GM19240 (cell line): ENCODE results near the gene PEX7.
"Not testable (repeated sequence)": the region's sequence is repeated elsewhere in the genome, so short reads cannot be mapped to it uniquely, and the experiment has no call there.

ENCODE experiments used
- DNase-seq: peaks from one replicate; pipeline ENCODE4 v3.0.0; 2011; ENCODE audit warnings: low spot score; ENCODE audit not compliant: insufficient read length

Gene PEX7

DNA sequence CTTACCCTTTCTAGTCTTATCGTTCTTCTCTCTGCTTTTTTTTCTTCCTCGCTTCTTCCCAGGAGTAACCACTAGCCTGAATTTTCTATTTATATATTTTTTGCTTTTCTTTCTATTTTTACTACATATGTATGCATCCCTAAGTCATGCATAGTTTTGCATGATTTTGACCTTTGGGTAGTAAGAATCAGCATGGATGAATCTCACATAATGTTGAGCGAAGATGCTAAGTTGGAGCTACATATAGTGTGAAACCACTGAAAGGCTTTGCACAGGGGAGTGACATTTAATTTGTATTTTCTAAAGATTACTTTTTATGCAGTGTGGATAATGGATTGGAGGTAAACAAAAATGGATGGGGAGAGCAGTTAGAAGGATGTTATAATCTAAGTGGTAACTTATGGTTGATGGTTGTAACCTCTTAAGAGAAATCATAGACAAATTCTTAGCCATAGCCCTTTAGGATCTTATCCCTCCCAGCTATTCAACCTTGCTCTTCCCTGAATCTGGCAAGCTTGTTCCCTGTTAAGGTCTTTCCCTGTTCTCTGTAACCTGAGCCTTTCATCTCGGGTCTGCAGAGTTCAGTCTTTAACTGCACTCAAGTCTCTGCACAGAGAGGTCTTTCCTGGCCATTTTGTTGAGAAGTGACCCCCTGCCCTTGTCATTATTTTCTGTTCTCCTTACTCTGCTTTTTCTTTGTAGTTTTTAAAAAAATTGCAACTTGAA is 18.0 kb downstream of the PEX7 start:
- no peak for DNase-seq

DNA sequence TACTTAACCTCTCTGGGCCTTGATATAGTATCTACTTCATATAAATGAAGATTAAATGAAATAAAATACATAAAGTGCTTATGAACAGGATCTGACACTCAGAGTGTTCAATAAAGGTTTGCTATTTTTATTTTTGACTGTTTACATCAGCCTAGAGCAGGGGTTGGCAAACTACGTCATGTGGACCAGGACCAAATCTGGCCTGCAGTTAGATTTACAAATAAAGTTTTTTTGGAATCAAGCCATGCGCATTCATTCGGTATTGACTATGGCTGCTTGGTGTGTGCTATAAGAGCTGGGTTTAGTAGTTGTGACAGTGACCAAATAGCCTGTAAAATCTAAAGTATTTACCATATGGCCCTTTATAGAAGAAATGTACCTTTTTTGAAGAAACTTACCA is 20.8 kb downstream of the PEX7 start:
- DNase-seq: no peak

DNA sequence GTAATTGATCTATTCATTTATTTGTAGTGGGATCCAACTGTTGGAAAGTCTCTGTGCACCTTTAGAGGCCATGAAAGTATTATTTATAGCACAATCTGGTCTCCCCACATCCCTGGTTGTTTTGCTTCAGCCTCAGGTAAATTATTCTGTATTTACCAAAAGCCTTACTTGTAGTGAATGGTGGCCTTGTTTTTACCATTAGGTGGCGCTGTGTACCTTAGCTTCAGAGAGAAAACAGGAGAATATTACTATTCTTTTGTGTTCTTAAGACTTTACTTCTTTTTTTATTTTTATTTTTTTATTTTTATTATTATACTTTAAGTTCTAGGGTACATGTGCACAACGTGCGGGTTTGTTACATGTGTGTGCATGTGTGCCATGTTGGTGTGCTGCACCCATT is 23.7 kb downstream of the PEX7 start:
- no peak for DNase-seq

DNA sequence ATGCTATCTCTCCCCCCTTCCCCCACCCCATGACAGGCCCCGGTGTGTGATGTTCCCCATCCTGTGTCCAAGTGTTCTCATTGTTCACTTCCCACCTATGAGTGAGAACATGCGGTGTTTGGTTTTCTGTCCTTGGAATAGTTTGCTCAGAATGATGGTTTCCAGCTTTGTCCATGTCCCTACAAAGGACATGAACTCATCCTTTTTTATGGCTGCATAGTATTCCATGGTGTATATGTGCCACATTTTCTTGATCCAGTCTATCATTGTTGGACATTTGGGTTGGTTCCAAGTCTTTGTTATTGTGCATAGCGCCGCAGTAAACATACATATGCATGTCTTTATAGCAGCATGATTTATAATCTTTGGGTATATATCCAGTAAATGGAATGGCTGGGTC is 24.1 kb downstream of the PEX7 start:
- DNase-seq: not testable (repeated sequence)

DNA sequence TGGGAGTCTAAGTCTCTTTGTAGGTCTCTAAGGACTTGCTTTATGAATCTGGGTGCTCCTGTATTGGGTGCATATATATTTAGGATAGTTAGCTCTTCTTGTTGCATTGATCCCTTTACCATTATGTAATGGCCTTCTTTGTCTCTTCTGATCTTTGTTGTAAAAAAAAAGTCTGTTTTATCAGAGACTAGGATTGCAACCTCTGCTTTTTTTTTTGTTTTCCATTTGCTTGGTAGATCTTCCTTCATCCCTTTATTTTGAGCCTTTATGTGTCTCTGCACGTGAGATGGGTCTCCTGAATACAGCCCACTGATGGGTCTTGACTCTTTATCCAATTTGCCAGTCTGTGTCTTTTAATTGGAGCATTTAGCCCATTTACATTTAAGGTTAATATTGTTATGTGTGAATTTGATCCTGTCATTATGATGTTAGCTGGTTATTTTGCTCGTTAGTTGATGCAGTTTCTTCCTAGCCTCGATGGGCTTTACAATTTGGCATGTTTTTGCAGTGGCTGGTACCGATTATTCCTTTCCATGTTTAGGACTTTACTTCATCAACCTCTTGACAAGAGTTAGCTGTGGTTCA is 27.7 kb downstream of the PEX7 start:
- not testable (repeated sequence) for DNase-seq

DNA sequence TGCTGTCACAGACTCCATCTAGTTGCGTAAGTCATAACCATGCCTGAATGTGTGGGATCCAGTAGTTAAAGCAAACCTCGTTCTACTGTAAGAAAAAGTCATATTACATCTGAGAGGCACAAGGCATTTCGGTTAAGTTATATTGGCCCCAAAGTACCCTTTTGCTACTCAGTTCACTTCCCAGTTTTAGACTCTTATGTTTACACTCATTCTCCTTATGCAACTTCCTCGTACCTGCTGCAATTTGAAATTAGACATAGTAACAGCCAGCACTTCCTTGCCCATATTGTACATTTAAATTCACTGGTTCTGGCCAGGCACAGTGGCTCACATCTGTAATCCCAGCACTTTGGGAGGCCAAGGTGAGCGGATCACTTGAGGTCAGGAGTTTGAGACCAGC is 37.0 kb downstream of the PEX7 start:
- no peak for DNase-seq

DNA sequence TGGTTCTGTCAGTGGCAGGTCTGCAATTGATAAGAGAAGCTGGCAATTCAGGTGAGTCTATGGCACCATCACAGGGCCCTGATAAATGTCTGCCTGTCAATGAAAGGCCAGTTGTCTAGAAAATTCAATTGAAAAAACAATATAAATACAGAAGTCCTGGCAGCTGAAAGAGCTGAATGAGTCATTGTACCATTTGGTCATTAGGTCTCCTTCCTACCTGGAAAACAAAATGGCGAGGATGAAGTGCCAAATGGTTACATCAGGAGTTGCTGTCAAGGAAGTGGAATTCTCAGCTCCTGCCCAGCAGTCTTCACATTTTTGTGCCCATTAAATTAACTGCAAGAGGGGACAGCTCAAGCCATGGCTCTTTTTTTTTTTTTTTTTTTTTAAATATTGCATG is 37.7 kb downstream of the PEX7 start:
- DNase-seq: no peak

DNA sequence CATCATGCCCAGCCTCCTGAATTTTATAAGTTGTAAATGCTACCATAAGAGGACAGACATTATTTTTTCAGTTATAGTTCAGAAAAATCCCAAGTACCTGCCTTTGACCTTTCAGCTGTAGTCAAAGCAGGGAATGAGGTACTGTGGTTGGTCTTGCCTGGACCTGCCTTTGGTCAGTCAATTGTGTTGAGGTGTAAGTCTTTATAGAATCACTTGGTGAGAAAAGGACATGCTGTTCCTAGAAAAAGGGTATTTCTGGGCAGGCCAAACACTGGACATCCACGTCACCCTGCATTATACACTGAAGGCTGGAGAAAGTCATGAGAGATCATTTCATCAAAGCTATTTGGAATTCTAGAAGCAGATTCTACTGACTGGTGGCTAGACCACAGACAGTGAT is 40.3 kb downstream of the PEX7 start:
- DNase-seq: no peak

DNA sequence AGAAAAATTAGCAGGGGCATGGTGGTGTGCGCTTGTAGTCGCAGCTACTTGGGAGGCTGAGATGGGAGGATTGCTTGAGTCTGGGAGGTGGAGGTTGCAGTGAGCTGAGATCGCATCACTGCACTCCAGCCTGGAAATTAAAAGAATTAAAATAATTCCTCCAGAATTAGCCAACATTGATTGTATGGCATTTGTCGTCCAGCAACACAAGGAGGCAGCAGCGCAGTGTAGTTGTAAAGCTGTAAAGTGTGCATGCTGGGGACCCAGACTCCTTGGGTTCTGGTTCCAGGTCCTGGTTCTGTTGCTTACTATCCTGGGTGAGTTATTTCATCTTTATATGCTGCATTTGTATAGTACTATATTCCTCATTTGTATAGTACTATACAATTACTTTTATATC is 41.4 kb downstream of the PEX7 start:
- no peak for DNase-seq

DNA sequence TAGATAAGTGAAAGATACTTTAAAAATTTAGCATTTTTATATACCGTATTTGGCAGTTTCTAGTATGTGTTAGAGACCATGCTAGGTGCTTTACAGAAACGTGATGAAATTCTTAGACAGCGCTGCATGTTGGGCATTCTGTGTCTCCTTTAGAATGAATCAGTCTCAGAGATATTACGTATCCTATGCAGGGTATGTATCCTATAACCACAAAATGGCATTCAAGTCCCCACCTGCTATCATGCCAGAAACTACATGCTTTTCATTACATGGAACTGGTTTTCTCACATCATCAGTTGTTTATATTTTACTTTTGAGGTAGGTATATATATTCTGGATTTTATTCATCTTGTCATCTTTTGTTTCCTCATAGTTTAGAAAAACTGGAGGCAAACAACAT is 42.3 kb downstream of the PEX7 start:
- DNase-seq: no peak

DNA sequence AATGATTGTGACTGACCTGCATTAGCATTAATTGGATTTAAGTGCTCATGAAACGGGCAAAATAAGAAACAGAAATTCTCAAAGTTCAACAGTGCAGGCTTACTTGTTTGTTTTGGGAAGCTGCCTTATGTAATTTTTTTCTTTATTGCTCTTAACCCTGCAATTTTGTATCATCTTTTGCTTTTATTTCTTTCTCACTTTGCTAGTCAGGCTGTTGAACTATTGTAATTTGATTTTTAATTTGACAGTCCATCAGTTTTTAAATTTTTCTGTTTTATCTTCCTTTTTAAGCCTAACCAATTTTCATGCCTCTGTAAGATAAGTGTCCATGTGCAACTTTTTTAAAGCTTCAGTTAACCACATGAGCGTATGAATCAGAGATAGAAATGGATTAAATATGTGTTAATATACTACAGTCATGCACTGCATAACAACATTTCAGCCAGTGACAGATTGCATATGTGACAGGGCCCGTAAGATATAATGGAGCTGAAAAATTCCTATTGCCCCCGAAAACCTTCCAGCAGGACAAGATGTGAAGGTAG is 44.6 kb downstream of the PEX7 start:
- DNase-seq: no peak

DNA sequence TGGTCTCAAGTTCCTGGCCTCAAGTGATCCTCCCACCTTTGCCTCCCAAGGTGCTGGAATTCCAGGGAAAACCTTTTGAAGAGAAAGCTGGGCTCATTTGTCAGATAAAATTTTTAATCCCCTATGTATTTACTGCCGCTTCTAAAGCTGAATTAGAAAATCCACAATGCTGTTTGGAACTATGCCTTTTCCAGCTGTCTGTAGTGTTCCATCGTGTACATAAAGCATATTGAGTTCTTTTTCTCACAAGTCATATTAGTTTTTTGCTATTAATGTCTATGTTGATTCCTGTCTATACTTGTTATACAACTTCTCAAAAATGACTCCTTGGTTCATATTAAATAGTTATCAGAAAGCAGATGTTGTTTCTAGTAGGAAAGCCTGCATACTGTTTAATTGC is 47.1 kb downstream of the PEX7 start:
- DNase-seq: no peak

DNA sequence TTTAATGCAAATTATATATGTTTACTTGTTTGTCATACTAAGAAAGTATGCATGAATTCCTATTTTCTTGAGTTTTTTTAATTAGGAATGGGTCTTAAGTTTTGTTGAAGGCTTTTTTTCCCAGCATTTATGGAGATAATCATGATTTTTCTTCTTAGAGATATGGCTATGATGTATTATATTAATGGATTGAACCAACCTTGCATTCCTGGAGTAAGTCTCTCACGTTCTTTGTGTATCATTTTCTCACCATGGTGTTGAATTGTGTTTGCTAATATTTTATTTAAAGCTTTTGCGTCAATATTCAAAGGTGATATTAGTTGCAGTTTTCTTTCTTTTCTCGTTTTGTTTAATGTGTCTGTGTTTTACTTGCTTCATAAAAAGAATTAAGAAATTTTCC is 51.4 kb downstream of the PEX7 start:
- DNase-seq: no peak

DNA sequence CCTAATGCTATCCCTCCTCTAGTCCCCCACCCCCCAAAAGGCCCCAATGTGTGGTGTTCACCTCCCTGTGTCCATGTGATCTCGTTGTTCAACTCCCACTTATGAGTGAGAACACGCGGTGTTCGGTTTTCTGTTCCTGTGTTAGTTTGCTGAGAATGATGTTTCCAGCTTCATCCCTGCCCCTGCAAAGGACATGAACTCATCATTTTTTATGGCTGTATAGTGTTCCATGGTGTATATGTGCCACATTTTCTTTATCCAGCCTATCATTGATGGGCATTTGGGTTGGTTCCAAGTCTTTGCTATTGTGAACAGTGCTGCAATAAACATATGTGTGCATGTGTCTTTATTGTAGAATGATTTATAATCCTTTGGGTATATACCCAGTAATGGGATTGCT is 54.1 kb downstream of the PEX7 start:
- DNase-seq: not testable (repeated sequence)

DNA sequence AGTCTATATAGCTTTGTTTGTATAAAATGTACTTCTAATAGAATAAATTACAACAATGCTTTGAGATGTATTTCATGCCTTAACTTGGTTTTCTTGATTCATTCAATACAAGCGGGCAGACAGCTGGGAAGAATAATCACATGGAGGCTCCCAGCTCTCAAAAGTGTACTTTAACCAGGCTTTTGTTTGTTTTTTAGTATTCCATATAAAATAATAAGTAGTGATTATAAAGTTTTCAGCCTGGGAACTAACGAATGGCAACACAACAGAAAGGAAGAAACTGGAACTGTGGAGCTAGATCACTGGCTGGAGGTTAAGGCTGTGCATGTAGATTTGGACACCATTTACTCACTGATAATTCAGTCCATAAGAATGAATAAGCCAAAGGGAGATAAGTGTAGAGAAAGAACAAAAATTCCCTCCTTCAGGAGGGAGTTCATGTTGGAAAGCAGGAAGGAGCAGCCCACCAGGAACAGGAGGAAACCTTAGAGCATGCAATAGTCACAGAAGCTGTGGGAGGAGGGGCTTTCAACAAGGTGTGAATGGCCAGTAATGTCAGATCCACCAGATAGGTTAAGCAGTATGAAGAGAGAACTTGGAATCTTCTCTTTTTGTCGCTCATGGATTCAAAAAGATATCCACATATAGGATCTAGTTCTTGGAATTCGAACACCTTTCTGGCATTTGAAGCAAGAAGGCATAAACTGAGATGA is 58.5 kb downstream of the PEX7 start:
- no peak for DNase-seq

DNA sequence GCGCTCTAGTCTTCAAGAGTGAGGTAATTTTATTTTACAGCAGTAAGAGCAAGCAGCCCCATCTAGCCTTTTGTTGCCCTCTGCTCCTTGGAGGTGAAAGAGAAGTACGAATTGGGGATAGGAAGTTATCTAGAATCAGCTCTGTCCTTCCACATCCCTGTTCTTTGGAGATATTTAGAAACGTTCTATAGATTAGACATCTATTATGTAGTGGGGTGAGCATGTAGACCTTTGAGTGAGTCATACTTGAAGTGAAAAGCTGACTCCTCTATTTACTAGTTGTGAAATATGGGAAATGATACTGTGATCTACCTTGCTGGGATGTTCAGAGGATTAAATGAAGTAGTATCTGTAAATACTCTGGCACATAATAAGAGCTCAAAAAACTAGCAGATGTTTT is 63.7 kb downstream of the PEX7 start:
- DNase-seq: no peak

DNA sequence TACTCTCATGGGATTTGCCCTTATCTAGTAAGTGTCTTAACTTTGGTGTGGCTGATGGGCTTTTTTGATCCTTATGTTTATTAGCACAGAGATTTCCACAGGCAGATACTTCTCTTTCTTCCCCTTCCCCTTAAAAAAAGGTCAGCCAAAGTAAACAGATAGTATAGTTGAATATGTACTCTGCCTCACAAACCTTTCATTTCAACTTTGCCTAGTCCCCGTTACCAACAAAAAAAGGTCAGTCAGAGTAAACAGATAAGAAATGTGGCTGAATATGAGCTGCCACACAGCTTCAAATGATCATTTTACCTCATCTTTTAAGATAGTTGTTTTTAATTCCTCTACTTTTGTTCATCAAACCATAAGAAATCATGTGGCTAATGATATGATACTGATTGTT is 65.6 kb downstream of the PEX7 start:
- no peak for DNase-seq

DNA sequence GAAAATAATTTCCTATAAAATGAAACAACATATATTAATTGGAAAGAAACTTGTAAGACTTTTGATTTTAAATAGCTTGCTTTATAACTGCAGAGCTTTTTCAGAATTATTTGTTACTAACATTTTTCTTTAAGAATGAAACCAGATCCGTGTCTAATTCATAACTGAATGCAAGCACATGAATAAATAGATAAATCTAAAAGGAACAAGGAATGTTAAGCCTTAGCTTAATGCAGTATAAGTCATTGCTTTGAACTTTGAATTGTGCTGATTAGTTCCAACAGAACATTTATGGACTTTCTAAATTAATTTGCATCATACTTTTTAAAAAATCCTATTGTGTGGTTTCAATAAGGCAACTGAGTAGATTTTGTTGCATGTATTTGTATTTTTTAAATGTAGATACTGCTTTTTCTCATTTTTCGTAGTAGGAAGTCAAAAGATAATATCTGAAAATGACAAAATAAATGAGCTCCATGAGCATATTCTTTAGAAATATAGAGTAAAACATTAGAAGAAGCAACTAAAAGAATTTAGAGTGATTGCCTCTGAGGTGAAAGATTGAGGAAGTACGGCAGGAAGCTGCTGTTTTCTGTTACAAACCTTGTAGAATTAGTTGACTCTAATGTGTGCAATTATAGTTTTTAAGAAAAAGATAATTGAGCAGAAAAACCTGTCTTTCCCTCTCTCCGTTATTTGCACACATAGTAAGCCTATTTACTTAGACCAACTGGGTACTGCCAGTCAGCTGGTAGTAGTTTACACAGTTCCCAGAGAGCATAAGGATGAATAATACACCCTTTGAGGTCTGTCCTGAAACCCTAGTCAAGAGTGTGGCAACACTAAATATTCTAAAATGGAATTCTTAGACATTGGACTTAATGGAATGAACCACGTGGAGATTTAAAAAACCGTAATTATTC is 67.1 kb downstream of the PEX7 start:
- DNase-seq: no peak

DNA sequence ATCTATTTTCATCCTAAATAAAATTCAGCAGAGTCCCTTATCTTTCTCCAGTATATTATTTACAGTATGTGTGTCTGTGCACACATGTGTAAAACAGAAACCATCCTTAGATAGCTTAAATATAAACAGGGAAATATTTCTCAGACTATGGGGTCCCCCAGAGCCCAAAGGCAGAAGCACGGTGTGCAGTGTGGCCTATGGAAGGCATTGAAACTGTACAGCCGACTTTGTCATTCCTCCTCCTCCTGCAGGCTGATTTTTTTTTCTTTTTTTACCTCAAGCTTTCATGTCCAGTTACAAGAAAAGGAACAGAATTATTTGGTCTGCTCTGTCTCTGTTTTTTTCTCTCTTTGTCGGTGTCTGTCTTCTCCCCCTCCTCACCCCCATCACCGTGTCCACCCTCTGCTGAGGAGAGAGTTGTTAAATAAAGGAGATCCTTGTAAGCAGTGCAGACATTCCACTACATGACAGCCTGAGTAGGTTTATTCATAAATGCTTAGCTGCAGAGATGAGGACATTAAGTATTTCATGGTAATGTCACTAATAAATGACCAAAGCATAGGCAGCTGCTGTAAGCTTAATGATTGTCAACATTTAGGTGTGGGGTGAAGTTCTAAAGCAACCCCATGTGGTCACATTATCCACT is 67.9 kb downstream of the PEX7 start:
- no peak for DNase-seq

DNA sequence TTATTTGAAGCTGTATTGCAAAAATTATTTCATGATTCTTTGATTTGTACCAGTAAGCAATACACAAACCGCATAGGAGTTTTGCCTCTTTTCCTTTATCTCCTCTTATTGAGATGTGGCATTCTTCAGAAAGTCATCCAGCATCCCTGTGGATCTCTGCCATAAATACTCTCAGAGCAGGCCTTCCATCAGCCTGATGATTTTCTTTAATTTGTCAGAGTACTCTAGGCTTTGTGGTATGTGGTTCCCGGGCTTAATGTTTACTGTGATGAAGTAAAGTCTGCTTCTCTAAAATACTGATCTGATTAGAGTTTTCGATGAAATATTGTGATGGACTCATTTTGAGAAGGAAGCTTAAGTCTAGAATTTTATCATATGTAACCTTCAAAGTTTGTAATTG is 68.6 kb downstream of the PEX7 start:
- no peak for DNase-seq

DNA sequence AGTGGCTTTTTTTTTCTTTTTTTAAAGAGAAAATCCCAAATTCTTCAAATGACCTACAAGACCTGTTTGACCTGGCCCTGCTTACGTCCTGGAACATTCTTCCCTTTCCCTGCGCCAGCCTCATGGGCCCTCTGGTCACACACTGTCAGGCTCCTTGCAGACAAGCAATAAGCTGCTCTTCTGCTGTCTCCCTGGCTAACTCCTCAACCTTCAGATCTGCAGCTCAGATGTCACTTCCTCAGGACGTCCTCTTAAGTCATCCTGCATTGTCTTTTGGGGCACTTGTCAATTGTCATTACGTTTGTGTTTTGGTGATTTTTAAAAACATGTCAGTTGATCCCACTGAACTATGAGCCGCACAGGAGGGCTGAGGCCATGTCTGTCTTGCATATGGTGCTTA is 70.8 kb downstream of the PEX7 start:
- no peak for DNase-seq
